Gastrocnemius medialis (tissue), 4 donors: ENCODE measurements around the gene ZFP64. TPM values are rescaled to one million over a fixed set of nuclear protein-coding genes. Genes with fewer than 3 reads are reported as not detected.

ENCODE experiments used
- ATAC-seq, 2 donors: fragments of 150-250 bp; one replicate each; pipeline ENCODE4 v1.9.1; 2016
- DNase-seq, 2 donors: peaks; one replicate each; pipeline ENCODE4 v3.0.0-alpha.2; 2019
- H3K27ac ChIP-seq, 4 donors: fragments of 200-600 bp; sonication (generic); 1 replicate in 1 of 4; 2 replicates in 3 of 4; pipeline ENCODE4 v1.5.1; 2016 to 2018; ENCODE audit warnings: mild to moderate bottlenecking in 2 of 4, moderate library complexity in 1 of 4
- H3K27me3 ChIP-seq, 3 donors: fragments of 200-600 bp; sonication (generic) in 2 of 3; 1 replicate in 1 of 3; 2 replicates in 2 of 3; pipeline versions ENCODE4 v1.5.1 to v1.6.0; 2016 to 2019; ENCODE audit warnings: mild to moderate bottlenecking in 1 of 3, moderate library complexity in 1 of 3
- H3K36me3 ChIP-seq, 2 donors: fragments of 200-600 bp; sonication (generic) in 1 of 2; one replicate each; pipeline ENCODE4 v1.5.1; 2017 to 2018
- H3K4me1 ChIP-seq, 2 donors: fragments of 200-600 bp; sonication (generic) in 1 of 2; one replicate each; pipeline ENCODE4 v1.5.1; 2016 to 2017; ENCODE audit warnings: mild to moderate bottlenecking in 2 of 2
- H3K4me3 ChIP-seq, 4 donors: fragments of 200-600 bp; sonication (generic) in 3 of 4; 1 replicate in 1 of 4; 2 replicates in 3 of 4; pipeline ENCODE4 v1.5.1; 2016 to 2019; ENCODE audit warnings: mild to moderate bottlenecking in 2 of 4
- H3K9me3 ChIP-seq, 3 donors: fragments of 200-600 bp; sonication (generic) in 2 of 3; 1 replicate in 1 of 3; 2 replicates in 2 of 3; pipeline ENCODE4 v1.5.1; 2016 to 2019
- CTCF ChIP-seq, 5 experiments: fragments of 450-650 bp in 3 of 5; fragments of 200-600 bp in 2 of 5; sonication (generic) in 2 of 5; IDR thresholded peaks in 4 of 5; conservative IDR thresholded peaks in 1 of 5; 1 replicate in 4 of 5; 2 replicates in 1 of 5; pipeline ENCODE4 v1.5.1; 2016 to 2019; ENCODE audit warnings: antibody characterized with exemption in 5 of 5, mild to moderate bottlenecking in 3 of 5, moderate library complexity in 3 of 5
- POLR2A ChIP-seq, 2 donors: fragments of 450-650 bp; IDR thresholded peaks; one replicate each; pipeline ENCODE4 v1.6.1; 2017; ENCODE audit warnings: antibody characterized with exemption in 2 of 2, mild to moderate bottlenecking in 2 of 2, moderate library complexity in 2 of 2
- in situ Hi-C, 4 donors: fragments of 200-750 bp; cut with MboI; loops; one replicate each; pipeline versions ENCODE4 v1.15.0 to v1.8.0; 2017; ENCODE audit warnings: low sequenced_read_pairs in 4 of 4
- intact Hi-C: fragments of 100-400 bp; cut with DNase I; formaldehyde crosslinking; loops from one replicate; pipeline ENCODE4 v1.15.1; 2023; ENCODE audit warnings: low total_unique reads
- total RNA-seq, 4 donors: library from RNA; depleted of rRNA; stranded (reverse); fragments of >200 nt; gene quantifications; one replicate each; pipeline versions ENCODE4 v1.1.0 to v1.2.3, GENCODE V29; 2016

The ZFP64 gene
- total RNA-seq, 4 donors from 2014 or later, result 3.3 to 8.0 (median 3.9) TPM

GRCh38 chr20:52190437-52191131 is 995 bp downstream of the ZFP64 start:
- Histone ChIP-seq H3K27me3 (no peaks in the 10 kb centered on the region), H3K27ac (peak overlapping the region; percentile 64 to 84 (median 76)), H3K36me3 (peaks cover 0 to 8% of the 10 kb centered on the region in 2 donors), H3K4me1 (peaks cover 8 to 9% of the 10 kb centered on the region in 2 donors), H3K4me3 (peak overlapping the region; percentile 71 to 96 (median 76)), H3K9me3 (no peaks in the 10 kb centered on the region)
- in situ Hi-C loops, result no loop called here
- ATAC-seq, result no peak
- intact Hi-C loops, result no loop called here
- DNase-seq, result no peak
- no peak for TF ChIP-seq CTCF (IDR thresholded peaks at IDR 0.05 in 4 of 5, conservative IDR thresholded peaks at IDR 0.05 in 1 of 5)
- TF ChIP-seq POLR2A (IDR thresholded peaks at IDR 0.05), result no peak

- H3K27ac ChIP-seq, result no peak overlapping the region
- no peak overlapping the region for H3K4me3 ChIP-seq
- in situ Hi-C loops (no loop called here), intact Hi-C loops (no loop called here)
- no peaks in the 10 kb centered on the region for H3K27me3 ChIP-seq
- ATAC-seq (no peak), DNase-seq (no peak)
- no peaks in the 10 kb centered on the region for H3K4me1 ChIP-seq
- TF ChIP-seq CTCF (IDR thresholded peaks at IDR 0.05 in 4 of 5, conservative IDR thresholded peaks at IDR 0.05 in 1 of 5) (no peak), POLR2A (IDR thresholded peaks at IDR 0.05) (no peak)
- no peaks in the 10 kb centered on the region for H3K9me3 ChIP-seq
- H3K36me3 ChIP-seq, result peaks cover 0 to 20% of the 10 kb centered on the region in 2 donors
These were observed 9.8 kb downstream of the ZFP64 start for GRCh38 chr20:52181766-52182165.

- no peaks in the 10 kb centered on the region for H3K4me1 ChIP-seq
- in situ Hi-C loops, result no loop called here
- H3K27ac ChIP-seq, result no peak overlapping the region
- no peak overlapping the region for H3K4me3 ChIP-seq
- no peak for ATAC-seq
- intact Hi-C loops, result no loop called here
- TF ChIP-seq CTCF (IDR thresholded peaks at IDR 0.05 in 4 of 5, conservative IDR thresholded peaks at IDR 0.05 in 1 of 5) (no peak), POLR2A (IDR thresholded peaks at IDR 0.05) (no peak)
- H3K27me3 ChIP-seq, result no peaks in the 10 kb centered on the region
- no peaks in the 10 kb centered on the region for H3K9me3 ChIP-seq
- DNase-seq, result no peak
- H3K36me3 ChIP-seq, result peaks cover 0 to 12% of the 10 kb centered on the region in 2 donors
These were observed 11.3 kb downstream of the ZFP64 start for GRCh38 chr20:52180180-52180840.

- Histone ChIP-seq H3K4me1 (no peaks in the 10 kb centered on the region), H3K36me3 (peaks cover 0 to 5% of the 10 kb centered on the region in 2 donors), H3K4me3 (no peak overlapping the region), H3K9me3 (no peaks in the 10 kb centered on the region), H3K27ac (no peak overlapping the region), H3K27me3 (no peaks in the 10 kb centered on the region)
- ATAC-seq, result no peak
- intact Hi-C loops (no loop called here), in situ Hi-C loops (no loop called here)
- TF ChIP-seq POLR2A (IDR thresholded peaks at IDR 0.05) (no peak), CTCF (IDR thresholded peaks at IDR 0.05 in 4 of 5, conservative IDR thresholded peaks at IDR 0.05 in 1 of 5) (no peak)
- DNase-seq, result no peak
These were observed 12.0 kb downstream of the ZFP64 start for GRCh38 chr20:52179331-52180179.
